Stimulated activated CD4-positive, alpha-beta T cell treated with anti-CD3 and anti-CD28 coated beads, TNF-alpha, amount 100 ng/mL, for 1 hour (primary cell): ENCODE results near the gene C16orf74.

Experiments used
- DNase-seq, 3 donors: peaks; one replicate each; pipeline ENCODE4 v3.0.0-alpha.2; 2020; ENCODE audit warnings: low read depth in 3 of 3, low spot score in 1 of 3

C16orf74 gene

DNA sequence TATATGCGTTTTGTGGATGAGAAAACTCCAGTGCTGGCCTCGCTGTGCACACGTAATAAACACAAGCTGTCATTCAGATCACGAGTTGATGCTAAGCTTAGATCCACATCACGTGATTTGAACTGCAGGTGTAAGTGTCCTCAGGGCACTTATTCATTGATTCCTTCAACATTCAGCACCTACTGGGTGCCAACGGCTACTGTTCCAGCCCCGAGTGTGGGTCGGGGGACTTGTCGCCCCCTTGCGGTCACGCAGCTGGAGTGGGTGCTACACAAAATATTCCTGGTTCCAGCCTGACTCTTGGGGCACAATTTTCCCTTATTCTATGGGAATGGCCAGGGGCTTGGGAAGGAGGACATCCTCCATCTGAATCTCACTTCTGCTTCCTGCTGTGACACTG, 32.2 kb downstream of the C16orf74 start:
- DNase-seq, result no peak

DNA sequence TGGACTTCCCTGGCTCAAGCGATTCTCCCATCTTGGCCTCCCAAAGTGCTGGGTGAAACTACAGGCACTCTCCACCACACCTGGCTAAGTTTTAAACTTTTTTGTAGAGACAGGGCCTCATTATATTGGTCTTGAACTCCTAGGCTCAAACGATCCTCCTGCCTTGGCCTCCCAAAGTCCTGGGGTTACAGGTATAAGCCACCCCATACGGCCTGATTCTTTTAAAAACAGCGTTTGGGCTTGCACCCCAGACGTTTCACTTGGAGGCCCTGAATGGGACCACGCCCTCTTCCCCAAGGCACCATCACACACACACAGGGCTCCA, 32.8 kb downstream of the C16orf74 start:
- no peak for DNase-seq

DNA sequence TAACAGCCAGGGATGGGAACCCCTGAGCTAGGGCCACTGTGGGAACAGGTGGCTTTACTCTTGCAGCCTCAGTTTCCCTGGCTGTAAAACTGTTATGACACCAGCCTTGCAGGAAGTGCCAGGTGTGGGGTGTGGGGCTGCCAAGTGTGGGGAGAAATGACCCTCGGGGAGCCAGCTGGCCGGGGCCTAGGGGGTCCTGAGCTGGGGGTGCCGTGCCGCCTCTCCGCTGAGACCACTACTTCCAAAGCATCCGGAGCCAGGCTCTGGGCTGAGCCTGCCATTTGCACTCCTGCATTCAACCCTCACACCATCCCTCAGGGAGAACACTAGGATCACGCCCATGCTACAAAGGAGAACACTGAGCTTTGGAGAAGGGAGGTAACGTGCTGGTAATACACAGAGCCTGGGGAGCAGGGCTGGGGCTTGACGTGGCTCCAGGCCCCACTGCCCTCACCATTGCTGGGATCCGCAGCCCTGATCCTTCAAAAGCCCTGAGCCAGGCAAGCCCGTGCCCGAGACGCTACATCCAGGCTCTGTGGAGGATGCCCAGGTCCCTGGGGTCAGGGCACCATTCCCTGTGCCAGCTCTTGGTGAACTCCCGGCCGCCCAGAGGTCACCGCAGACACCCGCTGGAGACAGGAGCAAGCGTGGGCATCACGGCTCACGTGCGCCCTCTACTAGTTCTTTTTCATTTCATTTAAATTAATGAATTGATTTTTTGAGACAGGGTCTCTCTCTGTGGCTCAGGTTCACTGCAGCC, 33.3 kb downstream of the C16orf74 start:
- DNase-seq, result peak in 2 of 3 donors; percentile 7 to 14

DNA sequence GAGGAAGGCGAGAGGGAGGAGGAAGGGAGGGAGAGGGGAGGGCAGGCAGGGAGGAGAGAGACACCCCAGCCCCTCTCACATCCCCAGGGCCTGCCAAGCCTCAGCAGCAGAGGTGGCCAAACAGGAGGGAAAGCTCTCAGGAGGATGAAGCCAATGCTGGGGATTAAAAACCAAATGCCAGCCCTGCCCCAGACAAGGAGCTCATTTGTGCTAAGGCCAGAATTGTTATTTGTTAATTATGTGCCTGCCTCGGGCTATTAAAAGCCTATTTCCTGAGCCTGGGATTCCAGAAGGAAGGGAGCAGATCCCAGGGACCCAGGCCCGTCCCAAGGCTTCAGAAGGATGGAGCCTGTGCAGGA, 34.2 kb downstream of the C16orf74 start:
- no peak for DNase-seq

DNA sequence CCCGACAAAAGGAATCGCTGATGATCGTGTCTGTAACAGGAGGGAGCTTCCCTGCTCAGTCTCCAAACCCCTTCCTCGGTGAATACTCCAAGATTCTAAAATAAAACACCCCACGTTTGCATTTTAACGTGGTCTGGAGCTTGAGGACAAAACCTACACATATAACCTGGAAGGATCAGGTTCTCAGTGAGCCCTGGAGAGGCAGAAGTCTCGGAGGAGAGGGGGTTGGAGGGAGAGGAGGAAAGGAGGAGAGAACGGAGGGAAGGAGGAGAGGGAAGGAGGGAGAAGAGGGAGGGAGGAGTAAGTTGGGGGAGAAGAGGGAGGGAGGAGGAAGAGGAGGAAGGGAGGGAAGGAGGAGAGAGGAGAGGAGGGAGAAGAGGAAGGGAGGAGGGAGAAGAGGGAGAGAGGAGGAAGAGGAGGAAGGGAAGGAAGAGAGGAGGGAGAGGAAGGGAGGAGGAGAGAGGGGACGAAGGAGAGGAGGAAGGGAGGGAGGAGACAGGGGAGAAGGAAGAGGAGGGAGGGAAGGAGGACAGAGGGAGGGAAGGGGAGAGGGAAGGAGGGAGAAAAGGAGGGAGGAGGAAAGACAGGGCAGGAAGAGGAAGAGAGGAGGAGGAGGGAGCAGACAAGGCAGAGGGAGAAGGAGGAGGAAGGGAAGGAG, 34.7 kb downstream of the C16orf74 start:
- no peak for DNase-seq

DNA sequence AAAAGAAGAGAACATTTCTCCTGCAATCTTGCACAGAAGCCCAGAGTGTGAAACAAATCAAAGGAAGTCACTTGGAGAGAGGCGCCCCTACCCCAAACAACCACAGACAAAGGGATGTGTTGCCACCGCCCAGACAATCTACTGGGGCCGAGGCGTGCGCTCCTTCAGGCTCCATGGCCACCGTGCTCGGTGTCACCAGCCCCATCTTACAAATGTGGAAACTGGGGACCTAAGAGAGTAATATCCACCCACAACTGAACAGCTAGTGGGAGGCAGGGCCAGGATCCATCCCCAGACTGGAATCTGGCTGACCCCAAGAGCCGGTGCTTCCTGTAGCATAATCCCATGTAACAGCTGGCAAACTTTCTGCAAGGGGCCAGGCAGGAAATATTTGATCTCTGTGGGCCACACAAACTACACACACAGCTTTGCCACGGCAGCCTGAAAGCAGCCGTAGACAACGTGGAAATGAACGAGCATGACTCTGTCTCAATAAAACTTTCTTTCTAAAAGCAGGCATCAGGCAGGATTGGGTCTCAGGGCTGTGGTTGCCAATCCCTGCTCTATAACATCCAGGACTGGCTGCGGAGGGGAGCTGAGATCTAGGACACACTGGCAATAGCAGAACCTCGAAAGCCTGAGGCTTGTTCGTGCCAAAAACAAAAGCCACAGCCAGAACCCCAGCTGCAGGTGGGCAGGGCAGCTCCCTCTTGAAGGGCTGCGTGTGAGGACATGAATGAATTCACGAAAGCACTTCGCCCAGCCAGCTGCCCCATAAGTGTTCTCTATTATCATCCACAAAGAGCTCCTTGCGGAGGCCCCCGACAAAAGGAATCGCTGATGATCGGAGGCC, 35.5 kb downstream of the C16orf74 start:
- DNase-seq, result no peak

DNA sequence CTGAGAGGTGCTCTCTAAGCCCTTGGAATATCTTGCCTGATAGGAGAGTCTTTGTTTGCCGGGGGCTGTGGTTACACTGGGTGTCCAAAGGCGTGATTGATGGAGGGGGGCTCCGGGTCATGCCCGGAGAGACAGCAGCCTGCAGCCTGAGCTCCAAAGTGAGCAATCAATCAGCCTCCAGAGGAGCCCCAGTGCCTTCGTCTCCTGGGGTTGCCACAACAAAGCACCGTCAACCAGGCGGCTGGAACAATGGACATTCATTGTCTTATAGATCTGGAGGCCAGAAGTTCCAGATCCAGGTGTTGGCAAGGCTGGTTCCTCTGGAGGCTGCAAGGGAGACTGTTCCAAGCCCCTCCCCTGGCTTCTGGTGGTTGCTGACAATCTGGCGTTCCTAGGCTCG, 38.1 kb downstream of the C16orf74 start:
- DNase-seq, result no peak

DNA sequence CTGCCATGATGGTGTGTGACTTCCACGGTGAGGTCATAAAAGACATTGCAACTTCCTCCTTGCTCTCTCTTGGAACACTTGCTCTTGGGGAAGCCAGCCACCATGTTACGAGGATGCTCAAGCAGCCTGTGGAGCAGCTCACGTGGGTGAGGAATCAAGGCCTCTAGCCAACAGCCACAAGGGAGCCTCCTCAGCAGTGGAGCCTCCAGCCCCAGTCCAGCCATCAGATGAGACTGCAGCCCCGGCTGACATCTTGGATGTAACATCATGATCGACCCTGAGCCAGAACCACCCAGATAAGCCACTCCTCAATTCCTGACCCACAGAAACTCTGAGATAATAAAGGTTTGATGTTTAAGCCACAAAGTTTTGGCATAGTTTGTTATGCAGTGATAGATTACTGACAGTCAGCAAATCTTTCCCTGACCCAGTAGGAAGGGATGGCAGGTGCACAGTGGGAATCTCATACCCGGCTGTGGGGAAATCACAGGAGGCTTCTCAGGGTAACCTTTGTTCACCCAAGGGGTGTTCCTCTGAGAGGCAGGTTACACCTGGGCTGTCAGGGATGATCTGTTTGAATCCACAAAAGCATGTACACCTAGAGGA, 38.8 kb downstream of the C16orf74 start:
- DNase-seq, result no peak

DNA sequence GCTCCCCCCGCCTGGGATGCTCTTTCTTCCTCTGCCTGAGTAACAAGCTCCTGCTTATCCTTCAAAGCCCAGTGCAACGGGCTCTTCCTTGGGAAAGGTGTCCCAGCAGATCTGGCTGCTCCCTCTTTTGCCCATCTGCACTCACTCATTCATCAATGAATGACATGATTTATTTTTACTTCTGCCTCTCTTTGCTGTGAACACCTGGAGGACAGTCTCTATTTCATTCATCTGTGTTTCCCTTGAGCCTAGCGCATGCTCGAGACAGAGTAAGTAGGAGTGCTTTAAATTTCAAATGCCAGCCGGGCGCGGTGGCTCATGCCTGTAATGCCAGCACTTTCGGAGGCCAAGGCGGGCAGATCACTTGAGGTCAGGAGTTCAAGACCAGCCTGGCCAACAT, 40.2 kb downstream of the C16orf74 start:
- DNase-seq, result no peak

DNA sequence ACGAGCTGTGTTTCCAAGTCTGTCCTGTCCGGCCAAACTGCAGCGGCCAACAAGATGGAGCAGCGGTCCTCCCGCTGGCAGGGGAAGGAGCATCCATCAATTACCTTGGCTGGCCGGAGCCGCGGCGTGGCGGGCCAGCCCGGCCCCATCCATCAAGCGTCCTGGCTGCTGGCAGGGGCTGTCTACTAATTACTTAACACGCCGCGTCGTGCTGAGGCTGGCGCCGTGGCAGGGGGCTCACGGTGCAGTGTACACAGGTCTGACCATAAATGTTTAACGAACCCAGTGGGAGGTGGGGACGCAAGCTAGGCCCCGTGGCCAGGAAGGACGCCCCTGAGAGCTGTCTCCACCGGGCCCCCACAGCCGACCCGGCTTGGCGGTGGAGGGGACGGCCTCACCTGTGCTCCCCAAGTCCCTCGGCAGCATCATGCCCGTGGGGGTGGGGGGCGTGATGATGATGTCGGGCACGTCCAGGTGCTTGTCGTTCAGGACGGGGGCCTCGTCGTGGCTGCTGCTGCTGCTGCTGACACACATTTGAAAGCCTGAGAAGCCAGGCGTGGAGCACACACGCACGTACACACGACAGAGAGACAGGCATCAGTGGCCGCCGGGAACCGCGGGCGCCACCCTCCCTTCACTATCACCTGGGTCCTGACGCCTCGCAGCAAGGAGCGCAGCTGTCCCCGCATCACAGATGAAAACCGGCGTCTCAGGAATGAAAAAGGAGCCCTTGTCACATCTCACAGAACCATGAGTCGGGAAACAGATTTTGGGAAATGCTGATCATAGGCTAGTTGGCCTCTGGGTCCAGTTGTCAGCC, 40.9 kb downstream of the C16orf74 start:
- DNase-seq, result no peak

DNA sequence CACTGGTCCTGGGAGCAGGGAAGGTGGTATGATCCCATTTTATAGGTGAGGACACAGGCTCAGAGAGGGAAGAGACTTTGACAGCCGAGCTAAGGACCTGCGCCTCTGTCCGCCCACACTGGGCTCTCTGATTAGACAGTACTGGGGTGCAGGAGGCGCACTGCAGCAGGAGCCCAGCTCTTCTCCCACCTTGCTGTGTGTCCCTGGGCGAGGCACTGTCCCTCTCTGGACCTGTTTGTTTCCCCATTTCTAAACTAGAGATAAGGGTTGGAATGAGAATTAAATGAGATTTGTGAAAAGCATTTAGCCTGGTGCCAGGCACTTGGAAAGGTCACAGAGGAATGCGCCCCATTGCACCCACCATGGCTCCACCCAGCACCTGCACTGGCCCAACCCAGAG, 42.6 kb downstream of the C16orf74 start:
- no peak for DNase-seq

DNA sequence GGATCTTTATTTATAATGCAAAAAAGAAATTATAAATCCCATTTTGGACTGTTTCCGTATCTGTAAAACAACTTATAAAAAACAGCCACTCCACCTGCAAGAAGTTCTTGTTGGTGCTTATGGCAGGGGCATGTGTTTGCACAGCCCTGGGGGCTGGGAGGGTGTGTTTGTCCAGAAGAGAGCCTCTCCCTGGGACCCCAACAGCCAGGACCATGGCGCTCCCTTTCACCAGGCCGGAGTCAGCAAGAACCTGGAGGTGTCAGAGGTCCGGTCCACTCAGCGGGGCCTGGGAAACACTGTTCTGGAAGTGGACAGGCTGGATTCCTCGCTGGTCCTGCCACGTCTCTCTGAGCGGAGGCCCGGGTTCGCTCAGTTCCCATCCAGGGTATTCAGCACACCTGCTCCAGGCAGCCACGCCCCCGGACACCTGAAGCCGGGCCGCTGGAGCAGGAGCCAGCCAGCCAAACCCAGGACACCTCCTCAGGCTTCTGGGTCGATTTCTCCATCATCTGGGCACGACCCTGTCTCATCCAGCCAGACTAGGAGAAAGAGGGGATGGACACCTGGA, 43.3 kb downstream of the C16orf74 start:
- no peak for DNase-seq

DNA sequence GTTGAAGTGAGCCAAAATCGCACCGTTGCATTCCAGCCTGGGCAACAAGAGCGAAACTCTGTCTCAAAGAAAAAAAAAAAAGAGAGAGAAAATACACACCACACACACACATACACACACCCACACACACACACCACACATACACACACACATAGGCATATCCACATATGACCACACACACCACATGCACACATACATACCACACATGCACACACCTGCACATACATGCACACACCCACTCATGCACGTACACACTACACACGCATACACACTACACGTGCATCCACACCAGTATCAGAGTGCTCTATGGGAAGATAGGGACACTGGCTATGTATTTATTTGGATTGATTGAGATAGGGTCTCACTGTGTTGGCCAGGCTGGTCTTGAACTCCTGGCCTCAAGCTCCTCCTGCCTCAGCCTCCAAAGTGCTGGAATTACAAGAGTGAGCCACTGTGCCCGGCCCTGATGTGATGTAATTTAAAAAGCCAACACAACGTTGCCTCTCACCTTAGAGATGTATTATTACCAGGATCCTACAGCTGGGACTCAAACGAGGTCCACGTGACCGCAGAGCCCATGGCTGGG, 44.4 kb downstream of the C16orf74 start:
- DNase-seq, result no peak

DNA sequence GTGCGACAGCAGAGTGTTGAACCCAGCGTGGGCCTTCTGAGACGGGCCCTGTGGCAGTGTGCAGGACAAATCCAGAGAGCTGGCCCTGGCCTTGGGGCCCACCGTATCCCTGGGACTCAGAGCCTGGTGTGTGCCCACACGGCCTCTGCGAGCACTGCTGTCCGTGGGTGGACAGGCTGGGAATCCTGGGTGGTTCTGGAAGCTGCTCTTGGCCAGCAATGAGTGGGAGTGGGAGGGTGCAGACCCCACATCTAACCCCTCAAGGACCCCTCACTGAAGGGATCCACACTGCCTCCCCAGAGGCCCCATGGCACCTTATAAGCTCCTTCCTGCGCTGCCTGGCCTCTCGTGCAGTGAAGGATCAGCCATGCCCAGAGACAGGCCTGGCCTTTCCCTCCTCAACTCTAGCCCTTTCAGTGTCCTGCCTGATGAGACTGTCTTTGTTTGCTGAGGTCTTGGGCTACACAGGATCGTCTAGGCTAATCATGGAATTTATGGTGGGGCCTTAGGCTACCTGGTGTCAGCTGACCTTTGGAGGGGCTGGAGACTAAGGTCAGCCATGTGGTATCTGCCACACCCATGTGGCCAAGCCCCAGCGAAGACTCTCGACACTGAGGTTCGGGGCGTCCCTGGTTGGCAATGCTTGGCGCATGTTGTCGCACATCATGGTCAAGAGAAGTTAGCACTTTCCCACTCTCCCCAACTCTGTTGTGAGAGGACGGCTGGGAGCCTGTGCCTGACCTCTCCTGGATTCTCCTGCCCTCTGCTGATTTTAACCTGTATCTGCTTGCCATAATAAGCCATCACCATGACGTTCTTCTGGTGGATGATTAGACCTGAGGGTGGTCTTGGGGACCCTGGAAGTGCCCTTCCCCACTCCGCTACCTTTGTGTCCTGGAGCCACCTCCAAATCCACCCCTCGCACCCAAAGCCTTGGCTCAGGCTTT, 45.7 kb downstream of the C16orf74 start:
- no peak for DNase-seq

DNA sequence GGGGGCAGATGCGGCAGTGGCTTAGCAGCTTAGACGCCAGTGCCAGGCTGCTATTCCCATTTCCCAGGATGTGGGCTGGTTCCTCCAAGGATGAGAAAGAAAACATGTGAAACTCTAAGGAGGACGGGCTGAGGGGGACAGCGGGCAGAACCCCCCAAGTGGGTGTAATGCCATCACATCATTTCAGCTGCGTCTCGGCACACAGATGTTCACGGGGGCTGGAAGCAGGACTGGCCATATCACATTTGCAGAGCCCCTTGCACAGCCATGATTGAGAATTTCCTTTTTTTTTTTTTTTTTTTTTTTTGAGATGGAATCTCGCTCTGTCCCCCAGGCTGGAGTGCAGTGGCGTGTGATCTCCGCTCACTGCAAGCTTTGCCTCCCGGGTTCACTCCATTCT, 46.9 kb downstream of the C16orf74 start:
- DNase-seq, result no peak

DNA sequence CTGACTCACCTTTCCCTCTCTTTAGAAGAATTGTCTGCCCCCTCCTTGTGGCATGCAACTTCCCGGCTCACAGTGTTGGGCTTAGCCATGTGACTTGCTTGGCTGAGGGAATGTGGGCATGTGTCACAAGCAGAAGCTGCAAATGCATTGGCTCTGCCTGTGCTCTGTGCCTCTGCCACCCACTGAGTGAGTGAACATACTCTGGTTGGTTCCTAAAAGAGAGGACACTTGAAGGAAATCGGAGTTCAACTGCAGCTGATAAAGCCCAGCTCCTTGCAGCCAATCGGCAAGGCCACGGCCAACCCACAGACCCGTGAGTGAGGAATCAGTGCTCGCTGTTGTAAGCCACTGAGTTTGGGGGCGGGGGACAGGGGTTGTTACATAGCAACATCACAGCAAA, 51.3 kb downstream of the C16orf74 start:
- DNase-seq, result no peak

DNA sequence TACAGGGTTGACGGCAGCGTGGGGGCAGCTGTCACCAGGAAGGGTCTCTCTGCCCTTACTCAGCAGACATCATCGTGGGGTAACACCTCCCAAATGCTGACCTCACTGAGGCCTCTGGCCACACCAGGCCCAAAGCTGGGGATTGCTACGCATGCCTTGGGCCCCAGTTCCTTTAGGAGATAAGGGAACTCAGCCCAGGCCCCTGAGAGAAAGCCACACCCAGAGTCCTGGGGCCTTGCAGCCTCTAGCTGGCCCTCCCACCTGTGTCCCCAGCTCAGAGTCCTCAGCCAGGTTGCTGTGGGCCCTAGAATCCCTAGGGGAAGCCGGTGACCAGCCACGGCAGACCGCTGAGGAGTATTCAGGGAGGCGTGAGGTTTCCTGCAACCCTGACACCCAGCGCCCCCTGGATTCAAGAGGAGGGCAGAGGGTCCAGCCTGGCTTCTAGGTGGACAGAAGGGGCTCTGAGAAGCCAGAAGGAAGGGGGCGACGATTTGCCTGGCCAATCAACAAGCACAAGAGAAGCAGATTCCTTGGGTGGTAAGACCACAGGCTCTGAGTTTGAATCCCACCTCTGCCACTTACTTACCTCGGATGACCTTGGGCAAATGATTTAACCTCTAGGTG, 51.8 kb downstream of the C16orf74 start:
- DNase-seq, result no peak

DNA sequence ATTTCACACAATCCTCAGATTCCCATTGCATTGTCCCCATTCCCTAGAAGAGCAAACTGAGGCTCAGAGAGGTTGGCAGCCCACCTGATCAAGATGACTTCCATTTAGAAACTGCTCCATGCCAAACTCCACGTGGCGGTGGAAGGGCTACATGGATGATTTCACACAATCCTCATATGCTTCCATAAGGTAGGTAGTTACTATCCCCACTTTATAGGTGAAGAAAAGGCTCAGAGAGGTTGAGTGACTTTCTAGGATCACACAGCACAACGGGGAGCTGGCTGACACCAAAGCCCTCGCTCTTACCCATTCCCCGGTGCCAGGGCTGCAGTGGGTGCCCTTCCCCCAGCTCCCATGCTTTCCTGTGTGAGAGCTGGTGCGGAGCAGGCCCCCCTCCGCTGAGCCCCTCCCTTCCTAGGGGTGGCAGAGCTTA, 52.4 kb downstream of the C16orf74 start:
- no peak for DNase-seq

DNA sequence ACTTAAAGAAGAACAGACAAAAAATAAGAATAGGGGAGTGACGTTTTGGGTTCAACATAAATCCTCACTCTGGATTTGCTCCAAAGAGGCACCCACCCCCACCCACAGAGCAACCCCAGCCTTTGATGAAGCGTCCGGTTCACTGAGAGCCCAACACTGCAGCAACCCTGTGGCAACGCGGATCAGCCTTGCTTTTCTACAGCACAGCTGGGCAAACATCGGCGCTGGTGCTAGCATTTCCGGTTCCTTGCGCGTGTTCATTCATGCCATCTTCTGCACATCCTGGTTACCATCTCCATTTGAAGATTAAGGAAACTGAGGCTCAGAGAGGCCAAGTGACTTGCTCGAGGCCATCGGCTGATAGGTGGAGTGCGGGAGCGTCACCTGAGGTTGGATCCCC, 53.5 kb downstream of the C16orf74 start:
- no peak for DNase-seq
